Kidney (tissue), 22 donors: ENCODE results near the gene ZNF670. TPM values are rescaled to one million over a fixed set of nuclear protein-coding genes. Genes with fewer than 3 reads are reported as not detected.
"Not testable (repeated sequence)": the region's sequence is repeated elsewhere in the genome, so short reads cannot be mapped to it uniquely, and the experiment has no call there.

Experiments
- DNase-seq, 5 donors: peaks; one replicate each; pipeline ENCODE4 v3.0.0-alpha.2; 2013 to 2020
- FAIRE-seq: peaks from 2 replicates; lab custom pipeline; 2012; peaks lifted over from hg19 to GRCh38; lab: Jason Lieb, UNC
- H3K27ac ChIP-seq, 2 donors: one replicate each; pipeline ENCODE4 v1.7.0; 2013; ENCODE audit warnings: low read depth in 2 of 2, low read length in 2 of 2, inconsistent platforms in 1 of 2
- H3K27me3 ChIP-seq: one replicate; pipeline ENCODE4 v1.7.1; 2013; ENCODE audit warnings: low read length, inconsistent platforms; ENCODE audit not compliant: control insufficient read depth, insufficient read depth
- H3K36me3 ChIP-seq, 3 donors: one replicate each; pipeline versions ENCODE4 v1.7.0 to v1.7.1; 2013; ENCODE audit warnings: low read length in 3 of 3, control low read depth in 1 of 3, inconsistent platforms in 1 of 3; ENCODE audit not compliant: insufficient read depth in 3 of 3, control insufficient read depth in 2 of 3
- H3K4me1 ChIP-seq, 3 donors: one replicate each; pipeline versions ENCODE4 v1.7.0 to v1.7.1; 2013; ENCODE audit warnings: low read length in 3 of 3, inconsistent platforms in 1 of 3, low read depth in 1 of 3; ENCODE audit not compliant: control insufficient read depth in 2 of 3, insufficient read depth in 2 of 3
- H3K4me3 ChIP-seq, 3 donors: one replicate each; pipeline versions ENCODE4 v1.7.0 to v1.8.1; 2013; ENCODE audit warnings: low read length in 3 of 3, control low read depth in 1 of 3, inconsistent platforms in 1 of 3
- H3K9ac ChIP-seq, 3 donors: one replicate each; pipeline versions ENCODE4 v1.7.0 to v1.7.1; 2013; ENCODE audit warnings: low read length in 3 of 3, control low read depth in 1 of 3, inconsistent platforms in 1 of 3
- H3K9me3 ChIP-seq, 3 donors: one replicate each; pipeline versions ENCODE4 v1.7.0 to v1.7.1; 2013; ENCODE audit warnings: low read length in 3 of 3, control low read depth in 1 of 3, inconsistent platforms in 1 of 3; ENCODE audit not compliant: control insufficient read depth in 2 of 3, insufficient read depth in 1 of 3
- CTCF ChIP-seq: IDR thresholded peaks from 3 replicates; pipeline ENCODE4 v1.5.1; 2012; ENCODE audit warnings: mild to moderate bottlenecking, moderate library complexity, borderline replicate concordance; ENCODE audit not compliant: insufficient read depth; ENCODE audit errors: extremely low read depth
- intact Hi-C: fragments of 100-400 bp; cut with DNase I; formaldehyde crosslinking; loops from one replicate; pipeline ENCODE4 v1.11.1; 2022
- long read RNA-seq, 10 donors: library from polyadenylated mRNA in 1 of 10; unstranded in 1 of 10; transcript quantifications; one replicate each; pipeline ENCODE4 v2.0.0 and lab custom pipeline, GENCODE V29; 2021 to 2026
- polyA plus RNA-seq: library from polyadenylated mRNA; stranded (reverse); fragments of 350-450 nt; fragmentation: Illumina TruSeq; extraction: RNeasy Lipid Tissue Mini Kit (QIAGEN cat#74804); gene quantifications from one replicate; pipeline ENCODE4 v1.2.3, GENCODE V29; 2014; ENCODE audit warnings: low read depth, low replicate concordance; ENCODE audit not compliant: insufficient read depth
- total RNA-seq: library from RNA; stranded (reverse); fragmentation: NEBNext Ultra II Directional; extraction: Animal tissue kit (Norgen Biotek cat#: 25700); gene quantifications from one replicate; pipeline ENCODE4 v1.2.1, GENCODE V29; 2021
- donor health status: control.
- donor health status: control.
- donor health status: control.
- donor health status: control.
- donor health status: control.
- donor health status: DM: yes; HTN: yes; CAD: no.
- donor health status: Normal renal cell carcinoma (clear cell type).

Gene ZNF670
- 2.9 TPM for total RNA-seq
- 2.0 TPM for polyA plus RNA-seq
- long read RNA-seq, donor 1, result 0 reads
- long read RNA-seq, donor 2, result 0 reads
- long read RNA-seq, donor 3, partial matches to known transcripts, result 0 of 2 reads
- long read RNA-seq, donor 3, other reads (novel, unspliced or antisense), result 0 of 2 reads
- long read RNA-seq, donor 4, partial matches to known transcripts, result 0 of 1 reads
- long read RNA-seq, donor 4, other reads (novel, unspliced or antisense), result 0 of 1 reads
- long read RNA-seq, donor 5, result 0 reads
- long read RNA-seq, donor 6, transcript ZNF670-201 (4 exons, 1,994 nt), result major isoform, 7 of 7 reads
- long read RNA-seq, donor 6, partial matches to known transcripts, result 0 of 7 reads
- long read RNA-seq, donor 6, other reads (novel, unspliced or antisense), result 0 of 7 reads
- long read RNA-seq, donor 7, partial matches to known transcripts, result 0 of 4 reads
- long read RNA-seq, donor 7, other reads (novel, unspliced or antisense), result 1 of 4 reads
- long read RNA-seq, donor 8, partial matches to known transcripts, result 0 of 1 reads
- long read RNA-seq, donor 8, other reads (novel, unspliced or antisense), result 0 of 1 reads
- long read RNA-seq, donor 9, result 0 reads
- long read RNA-seq, donor 10, partial matches to known transcripts, result 0 of 2 reads
- long read RNA-seq, donor 10, other reads (novel, unspliced or antisense), result 0 of 2 reads

DNA sequence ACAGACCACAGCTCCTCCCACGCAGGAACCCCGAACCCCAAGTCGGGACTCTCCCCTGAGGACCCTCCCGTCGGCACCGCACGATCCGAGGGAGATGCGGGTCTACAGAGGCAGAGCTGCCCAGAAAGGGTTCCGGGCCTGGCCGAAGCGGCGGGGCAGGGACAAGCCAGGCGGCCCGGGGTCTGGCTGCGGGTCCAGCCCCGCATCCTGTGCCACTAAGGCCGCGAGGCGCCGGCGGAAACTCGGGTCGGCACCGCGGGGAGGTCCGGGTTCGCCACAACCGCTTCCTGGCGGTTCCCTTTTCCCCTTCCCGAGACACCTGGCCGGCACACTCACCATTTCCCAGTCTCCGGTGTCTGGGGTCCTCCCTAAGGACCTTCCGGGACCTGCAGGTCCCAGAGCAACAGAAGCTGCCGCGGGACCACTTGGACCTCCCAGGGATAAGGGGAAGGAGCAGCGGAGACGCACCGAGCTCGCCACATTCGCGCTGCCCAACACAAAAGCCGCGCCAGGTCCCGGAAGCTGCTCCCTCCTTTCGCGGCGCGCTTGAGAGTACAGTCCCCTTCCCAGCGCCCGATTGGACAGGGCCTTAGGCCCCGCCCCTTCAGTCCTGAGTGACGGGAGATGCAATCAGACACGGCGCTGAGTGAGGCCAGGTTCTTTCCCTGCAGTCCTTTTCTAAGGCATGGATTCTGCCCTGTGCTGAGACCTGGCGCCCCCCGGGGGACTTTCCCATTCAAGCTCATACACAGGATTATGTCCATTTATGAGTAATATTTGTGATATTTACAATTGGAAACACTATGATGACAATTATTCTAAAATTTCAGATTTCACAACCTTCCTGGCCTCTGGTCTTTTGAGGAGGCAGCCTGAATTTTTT, at the start of gene ZNF670:
TSS of gene ZNF670 (minus strand) at position 554 of the 883 bp plus-strand sequence. CDS start at position 339, 215 bp downstream.
- Histone ChIP-seq H3K27me3 (no peaks in the 10 kb centered on the region), H3K36me3 (no peaks in the 10 kb centered on the region), H3K4me1 (peaks cover 0 to 3% (median 0%) of the 10 kb centered on the region in 3 donors), H3K27ac (peak within 1 kb of the TSS in 1 of 2 donors; percentile 58), H3K9ac (peak within 1 kb of the TSS; percentile 64 to 86 (median 68)), H3K4me3 (peak within 1 kb of the TSS; percentile 64 to 87 (median 82)), H3K9me3 (no peaks in the 10 kb centered on the region)
- no peak for TF ChIP-seq CTCF
- intact Hi-C loops, result no loop called here
- peak; percentile 80 for FAIRE-seq
- peak; percentile 95 to 99 (median 97) for DNase-seq

DNA sequence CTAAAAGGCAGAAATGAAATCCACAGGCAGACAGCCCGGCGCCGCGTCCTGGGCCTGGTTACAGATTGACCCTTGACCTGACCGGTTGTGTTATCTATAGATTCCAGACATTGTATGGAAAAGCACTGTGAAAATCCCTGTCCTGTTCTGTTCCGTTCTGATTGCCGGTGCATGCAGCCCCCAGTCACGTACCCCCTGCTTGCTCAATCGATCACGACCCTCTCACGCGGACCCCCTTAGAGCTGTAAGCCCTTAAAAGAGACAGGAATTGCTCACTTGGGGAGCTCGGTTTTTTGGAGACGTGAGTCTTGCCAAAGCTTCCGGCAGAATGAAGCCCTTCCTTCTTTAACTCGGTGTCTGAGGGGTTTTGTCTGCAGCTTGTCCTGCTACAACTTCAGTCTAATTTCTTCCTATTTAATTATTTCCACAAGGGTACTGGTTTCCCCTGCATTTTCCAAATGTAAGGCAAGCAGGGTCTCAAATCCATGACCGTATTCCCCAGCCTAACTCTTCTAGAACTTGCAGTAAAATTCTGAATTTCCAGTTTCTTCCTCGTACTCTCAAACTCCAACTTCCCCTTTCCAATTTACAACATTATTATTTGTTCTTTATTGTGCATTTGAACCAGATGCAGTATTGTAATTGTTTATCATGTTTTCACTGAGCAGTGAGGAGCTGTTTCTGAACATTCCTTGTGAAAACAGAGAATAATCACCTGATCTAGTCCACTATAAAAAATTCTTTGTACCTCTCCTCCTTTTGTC, 49.1 kb upstream of the ZNF670 start:
- not testable (repeated sequence) for FAIRE-seq

DNA sequence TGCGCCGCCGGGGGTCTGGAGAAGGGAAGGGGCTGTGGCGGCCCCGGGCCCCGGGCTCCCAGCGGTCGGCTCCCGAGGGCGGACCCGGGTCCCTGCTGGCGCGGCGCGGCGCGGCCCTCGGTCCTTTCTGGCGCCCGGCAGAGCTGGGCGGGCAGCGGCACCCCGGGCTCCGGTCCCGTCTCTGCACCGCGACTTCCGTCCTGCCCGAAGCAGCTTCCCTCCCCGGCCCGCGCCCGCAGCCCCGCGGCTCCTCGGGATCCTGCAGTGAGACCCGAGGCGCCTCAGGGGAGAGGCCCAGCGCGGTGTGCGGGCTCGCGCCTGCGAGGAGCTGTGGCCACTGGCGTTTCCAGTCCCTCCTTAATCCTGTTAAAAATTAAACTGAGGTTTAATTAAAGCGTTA, 48.0 kb upstream of the ZNF670 start:
- not testable (repeated sequence) for H3K27ac ChIP-seq, DNase-seq, H3K4me3 ChIP-seq, H3K27me3 ChIP-seq, FAIRE-seq, H3K9ac ChIP-seq, H3K4me1 ChIP-seq, H3K36me3 ChIP-seq, H3K9me3 ChIP-seq
- intact Hi-C loops, result loop anchor here (5.0 kb wide), 1 partner anchor 41 kb away; no protein-coding TSS in a partner anchor

More for the DNA sequence above, 49.1 kb upstream of the ZNF670 start:
- H3K9ac ChIP-seq, H3K9me3 ChIP-seq, H3K4me1 ChIP-seq, DNase-seq, H3K36me3 ChIP-seq, H3K27ac ChIP-seq, H3K27me3 ChIP-seq: not testable (repeated sequence)
- intact Hi-C loops, result loop anchor here (5.0 kb wide), 1 partner anchor 40 kb away; no protein-coding TSS in a partner anchor
- peak overlapping the region in 2 of 3 donors; percentile 36 to 48 for H3K4me3 ChIP-seq

DNA sequence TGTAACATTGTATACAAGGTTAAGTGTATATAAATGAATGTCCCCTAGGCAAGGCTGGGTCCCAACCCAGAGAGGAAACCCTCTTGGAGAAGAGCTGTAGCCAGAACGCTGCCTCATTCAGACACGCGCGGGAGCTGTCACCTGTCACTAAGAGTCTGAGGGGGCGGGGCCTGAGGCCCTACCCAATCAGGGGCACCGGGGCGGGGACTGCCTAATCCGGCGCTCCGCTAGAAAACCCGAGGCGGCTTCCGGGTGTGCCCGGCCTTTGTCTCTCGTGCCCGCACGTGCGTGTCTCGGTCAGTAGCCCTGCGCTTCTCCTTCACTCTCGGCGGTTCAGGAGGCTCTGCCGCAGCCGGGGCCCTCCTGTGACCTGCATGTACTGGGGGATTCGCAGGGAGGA, 47.6 kb upstream of the ZNF670 start:
- H3K36me3 ChIP-seq, H3K9me3 ChIP-seq, H3K4me3 ChIP-seq, DNase-seq, H3K9ac ChIP-seq, H3K4me1 ChIP-seq, H3K27ac ChIP-seq, H3K27me3 ChIP-seq: not testable (repeated sequence)
- FAIRE-seq, result peak; percentile 76
- intact Hi-C loops, result loop anchor here (5.0 kb wide), 1 partner anchor 41 kb away; no protein-coding TSS in a partner anchor
